ENCODE results near the gene EVX2.
A peak's percentile ranks its signal among the peaks of the same experiment; 100 is the strongest.

- TF ChIP-seq CTCF (IDR thresholded peaks at IDR 0.05; ENCODE audit: insufficient read depth, low read depth, low read length) (no peak), EZH2 (IDR thresholded peaks at IDR 0.05; ENCODE audit: insufficient read depth, low read length) (peak; percentile 92)
Observed at GRCh38 chr2:176130147-176130956, 46.6 kb upstream of the EVX2 start.
